ENCODE measurements around the gene ACAP1.
"Not testable (repeated sequence)": the region's sequence is repeated elsewhere in the genome, so short reads cannot be mapped to it uniquely, and the experiment has no call there.

ACAP1 gene

DNA sequence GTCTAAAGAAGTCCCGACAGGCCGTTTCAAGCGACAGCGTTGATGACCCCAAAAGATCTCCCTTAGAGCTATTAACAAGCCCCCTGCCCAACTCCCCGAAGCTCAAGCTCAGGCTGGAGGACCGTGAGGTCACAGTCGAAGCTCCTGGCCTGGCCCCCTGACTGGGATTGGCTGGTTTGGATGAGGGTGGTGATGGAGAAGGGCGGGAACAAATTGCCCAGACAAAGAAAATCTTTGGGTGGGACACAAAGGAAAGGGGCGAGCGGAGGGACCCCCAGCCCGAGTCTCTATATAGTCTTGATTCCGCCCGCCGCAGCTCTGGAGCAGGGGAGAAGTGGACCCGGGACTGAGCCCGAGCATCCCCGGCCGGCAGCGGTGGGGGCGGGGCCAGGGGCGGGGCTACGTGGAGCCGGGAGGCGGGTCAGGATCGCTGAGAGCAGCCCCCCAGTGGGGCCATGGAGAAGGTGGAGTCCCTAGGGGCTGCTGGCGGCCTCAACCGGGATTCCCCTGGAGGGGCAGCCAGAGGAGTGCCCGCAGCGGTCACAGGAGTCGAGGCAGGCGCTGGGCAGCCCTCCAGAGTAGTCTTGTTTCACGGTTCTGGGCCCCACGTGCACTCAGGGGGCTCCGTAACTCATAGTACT lies 6.2 kb upstream of the ACAP1 start:
- DNase-seq: peak; percentile 82

DNA sequence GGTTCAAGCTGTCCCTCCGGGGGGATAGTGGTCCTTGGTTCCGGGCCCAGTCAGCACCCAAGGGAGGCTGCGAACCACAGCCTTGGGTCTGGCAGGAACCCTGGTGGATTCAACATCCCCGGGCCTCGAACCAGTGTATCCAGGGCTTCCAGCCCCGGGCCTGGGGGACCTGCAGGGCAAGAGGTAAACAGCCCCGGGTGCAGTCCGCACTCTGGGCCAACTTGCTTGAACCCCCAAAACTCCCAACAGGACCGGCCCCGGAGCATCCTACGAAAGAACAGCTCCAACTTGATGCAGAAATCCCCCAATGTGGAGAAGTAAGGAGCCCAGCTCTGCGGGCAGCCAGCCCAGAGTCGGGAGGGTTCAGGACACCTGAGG lies 5.7 kb upstream of the ACAP1 start:
- DNase-seq: no peak

GRCh38 chr17:7332111-7332510 lies 4.2 kb upstream of the ACAP1 start:
- DNase-seq: no peak

GRCh38 chr17:7332600-7333069 lies 3.7 kb upstream of the ACAP1 start:
- not testable (repeated sequence) for DNase-seq

DNA sequence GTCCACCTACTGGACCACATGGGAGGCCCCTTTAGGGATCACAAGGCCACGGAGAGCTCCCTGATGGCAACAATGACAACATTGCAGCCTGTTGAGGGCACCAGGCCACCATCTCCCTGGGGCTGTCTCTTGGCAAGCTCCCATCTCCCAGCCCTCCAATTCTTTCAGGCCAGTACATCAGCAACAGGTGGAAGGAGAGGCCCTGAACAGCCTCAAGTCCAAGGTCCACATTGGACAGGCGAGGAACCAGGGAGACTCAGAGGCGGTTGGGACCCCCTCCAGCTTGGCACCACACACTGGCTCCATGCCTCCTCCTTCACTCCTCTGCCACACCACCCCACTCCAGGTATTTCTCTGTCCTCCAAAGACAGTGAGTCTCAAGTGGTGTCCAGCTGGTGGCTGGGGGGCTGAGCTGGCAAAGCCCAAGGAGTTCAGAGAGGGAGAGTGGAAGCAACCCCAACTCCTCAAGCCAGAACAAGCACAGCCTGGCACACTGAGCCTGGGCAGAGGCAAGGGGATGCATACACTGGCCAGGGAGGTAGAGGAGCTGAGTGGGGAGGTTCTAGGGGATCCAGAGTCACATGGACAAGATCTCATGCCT lies 1.3 kb upstream of the ACAP1 start:
- no peak for DNase-seq

DNA sequence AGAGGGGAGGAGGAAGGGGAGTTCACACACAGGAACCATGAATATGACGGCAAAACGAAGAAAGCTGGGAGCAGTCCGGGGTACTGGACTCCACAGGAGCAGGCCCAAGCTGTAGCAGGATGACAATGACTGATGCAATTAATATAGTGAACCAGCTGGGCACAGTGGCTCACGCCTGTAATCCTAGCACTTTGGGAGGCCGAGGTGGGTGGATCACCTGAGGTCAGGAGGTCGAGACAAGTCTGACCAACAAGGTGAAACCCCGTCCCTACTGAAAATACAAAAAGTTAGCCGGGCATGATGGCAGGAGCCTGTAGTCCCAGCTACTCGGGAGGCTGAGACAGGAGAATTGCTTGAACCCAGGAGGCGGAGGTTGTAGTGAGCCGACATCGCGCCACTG lies 564 bp upstream of the ACAP1 start:
- DNase-seq: not testable (repeated sequence)

DNA sequence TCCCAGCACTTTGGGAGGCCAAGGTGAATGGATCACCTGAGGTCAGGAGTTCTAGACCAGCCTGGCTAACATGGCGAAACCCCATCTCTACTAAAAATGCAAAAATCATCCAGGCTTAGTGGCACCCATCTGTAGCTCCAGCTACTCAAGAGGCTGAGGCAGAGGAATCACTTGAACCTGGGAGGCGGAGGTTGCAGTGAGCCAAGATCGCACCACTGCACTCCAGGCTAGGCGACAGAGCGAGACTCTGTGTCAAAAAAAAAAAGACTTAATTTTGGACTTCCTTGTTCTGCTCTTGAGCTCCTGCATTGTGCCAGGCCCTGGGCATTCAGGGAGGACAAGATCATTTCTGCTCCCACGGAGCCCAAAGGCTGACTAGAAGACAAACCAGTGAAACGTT lies 1.3 kb downstream of the ACAP1 start:
- not testable (repeated sequence) for DNase-seq

GRCh38 chr17:7340179-7340578 lies 3.9 kb downstream of the ACAP1 start:
- DNase-seq: no peak

DNA sequence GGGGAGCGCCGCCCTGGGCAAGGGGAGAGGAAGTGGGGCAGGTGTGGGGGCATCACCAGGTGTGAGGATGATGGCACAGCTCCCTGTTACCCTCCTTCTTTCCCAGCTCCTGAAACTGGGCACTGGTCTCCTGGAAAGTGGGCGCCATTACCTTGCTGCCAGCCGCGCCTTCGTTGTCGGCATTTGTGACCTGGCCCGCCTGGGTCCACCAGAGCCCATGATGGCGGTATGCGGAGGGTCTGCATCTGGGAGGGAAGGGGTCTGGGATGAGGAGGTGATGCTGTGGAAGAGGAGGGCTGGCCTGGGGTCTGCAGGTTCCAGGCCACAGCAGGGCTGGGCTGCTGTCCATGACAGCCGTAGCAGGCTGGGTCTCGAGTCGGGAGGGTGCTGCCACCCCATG lies 5.5 kb downstream of the ACAP1 start:
- DNase-seq: no peak

DNA sequence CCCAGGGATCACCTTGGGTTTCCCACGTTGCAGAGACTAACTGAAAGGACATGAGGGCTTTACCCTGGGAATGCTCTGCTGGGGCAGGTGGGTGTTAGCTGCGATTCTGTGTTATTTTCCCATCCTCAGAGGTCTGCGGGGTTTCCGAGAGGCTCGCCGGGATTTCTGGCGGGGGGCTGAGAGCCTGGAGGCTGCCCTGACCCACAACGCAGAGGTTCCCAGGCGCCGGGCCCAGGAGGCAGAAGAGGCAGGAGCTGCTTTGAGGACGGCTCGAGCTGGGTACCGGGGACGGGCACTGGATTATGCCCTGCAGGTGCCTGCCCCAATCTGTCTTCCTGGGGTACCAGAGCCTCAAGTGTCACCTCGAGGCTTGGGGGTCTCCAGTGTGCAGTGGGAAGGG lies 6.9 kb downstream of the ACAP1 start:
- DNase-seq: no peak

- no peak for DNase-seq
These were observed 10.7 kb downstream of the ACAP1 start for GRCh38 chr17:7346761-7347614.

- no peak for DNase-seq
These were observed 11.5 kb downstream of the ACAP1 start for GRCh38 chr17:7347630-7348477.

- DNase-seq: no peak
These were observed 12.3 kb downstream of the ACAP1 start for GRCh38 chr17:7348478-7349242.

GRCh38 chr17:7351665-7352502 lies 15.6 kb downstream of the ACAP1 start, which contains the start of gene KCTD11:
TSS of gene KCTD11 (plus strand) at chr17:7352162.
- no peak for DNase-seq

DNA sequence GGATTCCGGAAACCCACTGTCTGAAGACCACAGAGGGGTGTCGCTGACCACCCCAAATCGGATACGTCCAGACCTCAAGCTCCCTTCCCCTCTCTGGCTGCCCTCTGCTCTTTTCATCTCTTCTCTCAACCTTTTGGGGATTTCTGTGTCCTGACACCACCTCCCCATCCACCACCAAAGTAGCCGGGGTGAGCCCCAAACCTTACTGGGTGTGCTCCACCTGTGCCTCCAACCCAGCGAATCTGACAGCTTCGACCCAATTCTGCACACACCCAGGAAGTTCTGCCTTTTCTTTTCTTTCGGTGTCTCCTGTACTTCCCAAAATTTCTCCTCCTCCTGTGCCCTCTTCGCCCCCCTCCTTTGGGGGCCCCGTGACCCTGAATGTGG lies 16.2 kb downstream of the ACAP1 start:
- no peak for DNase-seq

- no peak for DNase-seq
These were observed 16.7 kb downstream of the ACAP1 start for GRCh38 chr17:7352910-7353635.

- peak; percentile 11 for DNase-seq
These were observed 18.0 kb downstream of the ACAP1 start for GRCh38 chr17:7354262-7354843.

GRCh38 chr17:7355053-7355452 lies 18.7 kb downstream of the ACAP1 start, which contains the start of gene TMEM95:
TSS of gene TMEM95 (plus strand) at chr17:7355156. CDS start at chr17:7355205, 49 bp downstream.
- peak; percentile 57 for DNase-seq

- DNase-seq: no peak
These were observed 19.2 kb downstream of the ACAP1 start for GRCh38 chr17:7355573-7355972.

DNA sequence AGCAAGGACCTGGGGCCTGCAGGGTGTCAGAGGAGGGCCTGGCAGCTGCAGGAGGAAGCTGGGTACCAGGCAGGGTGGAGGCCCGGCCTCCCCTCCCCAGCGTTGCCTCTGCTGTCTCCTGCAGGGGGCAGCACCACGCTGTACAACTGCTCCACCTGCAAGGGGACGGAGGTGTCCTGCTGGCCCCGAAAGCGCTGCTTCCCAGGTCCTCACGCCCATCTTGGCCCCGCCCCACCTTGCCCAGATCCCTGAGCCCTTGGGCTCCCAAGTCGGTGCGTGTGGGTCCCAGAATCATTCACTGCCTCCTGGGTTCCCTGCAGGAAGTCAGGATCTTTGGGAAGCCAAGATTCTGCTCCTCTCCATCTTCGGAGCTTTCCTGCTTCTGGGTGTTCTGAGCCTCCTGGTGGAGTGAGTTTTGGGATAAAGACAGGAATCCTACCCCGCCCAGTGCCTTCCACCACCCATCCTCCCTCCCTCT lies 19.8 kb downstream of the ACAP1 start:
- peak; percentile 73 for DNase-seq
